ENCODE measurements around the gene RHOT2.

DNA sequence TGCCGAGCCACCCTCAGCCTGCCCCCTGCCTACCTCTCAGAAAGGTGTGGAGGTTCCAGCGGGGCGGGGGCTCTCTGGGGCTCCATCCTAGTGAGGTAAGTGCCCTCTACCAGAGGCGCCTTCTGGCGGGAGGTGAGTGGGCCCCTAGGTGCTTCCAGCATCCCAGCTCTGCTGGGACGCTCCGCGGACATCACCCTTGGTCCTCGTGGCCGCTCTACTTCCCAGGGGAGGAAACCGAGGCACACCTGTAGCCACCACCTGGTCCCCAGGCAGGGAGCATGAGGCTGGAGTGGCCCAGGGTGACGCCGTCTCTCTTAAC lies 24.9 kb upstream of the RHOT2 start:
- TF ChIP-seq, protein P1, sequence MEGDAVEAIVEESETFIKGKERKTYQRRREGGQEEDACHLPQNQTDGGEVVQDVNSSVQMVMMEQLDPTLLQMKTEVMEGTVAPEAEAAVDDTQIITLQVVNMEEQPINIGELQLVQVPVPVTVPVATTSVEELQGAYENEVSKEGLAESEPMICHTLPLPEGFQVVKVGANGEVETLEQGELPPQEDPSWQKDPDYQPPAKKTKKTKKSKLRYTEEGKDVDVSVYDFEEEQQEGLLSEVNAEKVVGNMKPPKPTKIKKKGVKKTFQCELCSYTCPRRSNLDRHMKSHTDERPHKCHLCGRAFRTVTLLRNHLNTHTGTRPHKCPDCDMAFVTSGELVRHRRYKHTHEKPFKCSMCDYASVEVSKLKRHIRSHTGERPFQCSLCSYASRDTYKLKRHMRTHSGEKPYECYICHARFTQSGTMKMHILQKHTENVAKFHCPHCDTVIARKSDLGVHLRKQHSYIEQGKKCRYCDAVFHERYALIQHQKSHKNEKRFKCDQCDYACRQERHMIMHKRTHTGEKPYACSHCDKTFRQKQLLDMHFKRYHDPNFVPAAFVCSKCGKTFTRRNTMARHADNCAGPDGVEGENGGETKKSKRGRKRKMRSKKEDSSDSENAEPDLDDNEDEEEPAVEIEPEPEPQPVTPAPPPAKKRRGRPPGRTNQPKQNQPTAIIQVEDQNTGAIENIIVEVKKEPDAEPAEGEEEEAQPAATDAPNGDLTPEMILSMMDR (IDR thresholded peaks at IDR 0.05): no peak
- TF ChIP-seq POLR2A (IDR thresholded peaks at IDR 0.05): no peak

Measured in testis (tissue), 2 donors.